Neutrophil (primary cell): Measurements from ENCODE around the gene PCSK6.
"Not testable (repeated sequence)": the region's sequence is repeated elsewhere in the genome, so short reads cannot be mapped to it uniquely, and the experiment has no call there.

Experiments used
- H3K27ac ChIP-seq: fragments of 200-600 bp; sonication (generic); 2 replicates; pipeline ENCODE4 v1.5.1; 2016; ENCODE audit warnings: mild to moderate bottlenecking, moderate library complexity
- H3K27me3 ChIP-seq: fragments of 200-600 bp; sonication (generic); 2 replicates; pipeline ENCODE4 v1.6.0; 2016; ENCODE audit warnings: mild to moderate bottlenecking
- H3K36me3 ChIP-seq: fragments of 200-600 bp; sonication (generic); 2 replicates; pipeline ENCODE4 v1.5.1; 2017
- H3K4me1 ChIP-seq, 2 experiments: fragments of 200-600 bp in 1 of 2; sonication (generic) in 1 of 2; 1 replicate in 1 of 2; 2 replicates in 1 of 2; pipeline versions ENCODE4 v1.5.1 to v1.6.1; 2013 to 2016; ENCODE audit warnings: low read depth in 1 of 2, low read length in 1 of 2, mild to moderate bottlenecking in 1 of 2, moderate library complexity in 1 of 2; ENCODE audit not compliant: control insufficient read depth in 1 of 2, insufficient read depth in 1 of 2
- H3K4me3 ChIP-seq, 2 experiments: fragments of 200-600 bp in 1 of 2; sonication (generic) in 1 of 2; 1 replicate in 1 of 2; 2 replicates in 1 of 2; pipeline ENCODE4 v1.5.1; 2013 to 2016; ENCODE audit warnings: low read depth in 1 of 2, low read length in 1 of 2, mild to moderate bottlenecking in 1 of 2, moderate library complexity in 1 of 2
- H3K9me3 ChIP-seq: fragments of 200-600 bp; sonication (generic); 2 replicates; pipeline ENCODE4 v1.5.1; 2016
- TF ChIP-seq, protein P1 (sequence below): fragments of 200-600 bp; sonication (generic); IDR thresholded peaks from 2 replicates; pipeline ENCODE4 v1.5.1; 2016; ENCODE audit warnings: antibody characterized with exemption

Gene PCSK6

DNA sequence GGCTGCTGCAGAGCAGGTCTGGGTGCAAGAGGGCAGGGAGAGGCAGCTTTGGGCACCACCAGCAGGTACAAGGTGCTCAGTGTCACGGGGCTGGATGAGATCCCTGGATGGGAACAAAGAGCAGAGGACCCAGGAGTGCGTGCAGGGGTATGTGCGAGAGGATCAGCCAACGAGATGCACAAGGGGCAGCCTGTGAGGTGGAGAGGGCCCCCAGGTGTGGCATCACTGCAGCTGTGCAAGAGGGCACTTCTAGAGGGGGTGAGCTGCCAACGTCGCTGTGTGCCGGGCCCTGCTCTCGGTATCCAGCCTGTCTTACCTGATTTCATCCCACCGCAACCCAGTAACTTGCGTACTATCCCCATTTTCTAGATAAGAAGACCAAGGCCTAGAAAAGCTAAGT is 127.1 kb downstream of the PCSK6 start:
- Histone ChIP-seq H3K4me3 (no peak overlapping the region), H3K9me3 (no peaks in the 10 kb centered on the region), H3K27ac (no peak overlapping the region), H3K4me1 (no peaks in the 10 kb centered on the region), H3K36me3 (no peaks in the 10 kb centered on the region), H3K27me3 (peaks cover 4% of the 10 kb centered on the region)
- TF ChIP-seq, protein P1, sequence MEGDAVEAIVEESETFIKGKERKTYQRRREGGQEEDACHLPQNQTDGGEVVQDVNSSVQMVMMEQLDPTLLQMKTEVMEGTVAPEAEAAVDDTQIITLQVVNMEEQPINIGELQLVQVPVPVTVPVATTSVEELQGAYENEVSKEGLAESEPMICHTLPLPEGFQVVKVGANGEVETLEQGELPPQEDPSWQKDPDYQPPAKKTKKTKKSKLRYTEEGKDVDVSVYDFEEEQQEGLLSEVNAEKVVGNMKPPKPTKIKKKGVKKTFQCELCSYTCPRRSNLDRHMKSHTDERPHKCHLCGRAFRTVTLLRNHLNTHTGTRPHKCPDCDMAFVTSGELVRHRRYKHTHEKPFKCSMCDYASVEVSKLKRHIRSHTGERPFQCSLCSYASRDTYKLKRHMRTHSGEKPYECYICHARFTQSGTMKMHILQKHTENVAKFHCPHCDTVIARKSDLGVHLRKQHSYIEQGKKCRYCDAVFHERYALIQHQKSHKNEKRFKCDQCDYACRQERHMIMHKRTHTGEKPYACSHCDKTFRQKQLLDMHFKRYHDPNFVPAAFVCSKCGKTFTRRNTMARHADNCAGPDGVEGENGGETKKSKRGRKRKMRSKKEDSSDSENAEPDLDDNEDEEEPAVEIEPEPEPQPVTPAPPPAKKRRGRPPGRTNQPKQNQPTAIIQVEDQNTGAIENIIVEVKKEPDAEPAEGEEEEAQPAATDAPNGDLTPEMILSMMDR: no peak

DNA sequence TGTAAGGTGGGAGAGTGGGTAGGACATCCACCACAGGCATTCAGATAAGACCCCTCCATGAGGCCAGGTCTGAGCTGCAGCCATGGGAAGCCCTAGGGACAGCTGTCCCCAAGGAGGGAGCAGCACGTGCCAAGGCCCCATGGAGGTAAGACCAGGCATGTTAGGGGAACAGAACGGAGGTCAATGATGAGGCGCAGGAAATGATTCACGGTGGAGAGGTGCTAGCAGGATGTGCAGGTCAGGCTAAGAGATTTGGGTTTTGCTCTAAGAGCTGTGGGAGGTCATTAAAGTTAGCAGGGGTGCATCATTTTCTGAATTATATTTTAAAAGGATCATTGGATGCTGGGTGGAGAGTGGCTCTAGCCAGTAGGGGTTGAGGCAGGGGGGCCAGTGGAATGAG is 128.1 kb downstream of the PCSK6 start:
- H3K4me3 ChIP-seq: no peak overlapping the region
- H3K36me3 ChIP-seq: no peaks in the 10 kb centered on the region
- H3K9me3 ChIP-seq: no peaks in the 10 kb centered on the region
- no peak overlapping the region for H3K27ac ChIP-seq
- TF ChIP-seq, protein P1: no peak
- no peaks in the 10 kb centered on the region for H3K4me1 ChIP-seq
- peaks cover 4% of the 10 kb centered on the region for H3K27me3 ChIP-seq

DNA sequence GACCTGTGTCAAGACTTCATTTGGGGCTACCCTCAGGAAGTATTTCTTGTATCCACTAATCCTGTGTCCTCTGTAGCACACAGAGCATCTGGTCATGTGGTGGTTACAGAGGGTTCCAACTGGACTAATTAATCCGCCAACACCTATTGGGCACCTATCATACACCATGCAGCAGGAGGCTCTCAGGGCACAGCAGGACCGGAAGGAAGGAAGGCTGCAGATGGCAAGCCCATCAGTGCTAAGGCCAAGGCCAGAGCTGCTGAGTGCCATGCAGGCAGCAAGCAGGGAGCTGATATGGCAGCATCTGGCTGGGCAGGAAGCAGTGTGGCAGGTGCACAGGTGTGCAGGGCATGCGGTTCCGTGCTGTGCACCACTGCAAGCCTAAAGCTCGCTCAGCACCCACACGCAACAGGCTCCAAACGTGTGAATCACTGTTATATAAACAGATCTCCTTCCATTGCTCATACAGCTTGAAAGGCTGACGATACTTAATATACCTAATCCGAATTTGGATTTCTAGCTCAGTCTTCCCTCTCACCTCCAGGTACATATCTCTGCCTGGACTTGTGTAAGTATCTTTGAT is 130.1 kb downstream of the PCSK6 start:
- H3K4me1 ChIP-seq: no peaks in the 10 kb centered on the region
- no peaks in the 10 kb centered on the region for H3K36me3 ChIP-seq
- no peak overlapping the region for H3K4me3 ChIP-seq
- no peak overlapping the region for H3K27ac ChIP-seq
- H3K27me3 ChIP-seq: no peaks in the 10 kb centered on the region
- TF ChIP-seq, protein P1: no peak
- H3K9me3 ChIP-seq: no peaks in the 10 kb centered on the region

DNA sequence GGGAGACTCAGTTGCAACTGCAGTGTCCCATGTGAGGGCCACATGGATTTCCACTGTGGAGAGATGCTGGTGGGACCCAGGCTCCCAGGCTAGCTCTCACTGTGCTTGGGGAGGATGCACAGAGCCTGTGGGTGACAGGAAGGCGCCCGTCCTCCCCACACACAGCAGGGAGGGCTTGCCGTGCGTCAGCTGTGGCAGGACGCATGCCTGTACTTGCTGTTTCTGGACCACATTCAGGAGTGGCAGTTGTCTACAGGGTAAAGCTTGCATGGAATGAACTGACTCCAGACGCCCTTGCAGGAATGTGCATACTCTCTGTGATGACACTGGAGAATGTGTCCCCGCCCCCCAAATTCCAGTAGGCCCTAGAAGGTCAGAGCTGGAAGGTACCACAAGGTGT is 130.6 kb downstream of the PCSK6 start:
- H3K4me3 ChIP-seq: no peak overlapping the region
- no peaks in the 10 kb centered on the region for H3K27me3 ChIP-seq
- no peaks in the 10 kb centered on the region for H3K4me1 ChIP-seq
- H3K36me3 ChIP-seq: no peaks in the 10 kb centered on the region
- no peak overlapping the region for H3K27ac ChIP-seq
- no peaks in the 10 kb centered on the region for H3K9me3 ChIP-seq
- TF ChIP-seq, protein P1: no peak

DNA sequence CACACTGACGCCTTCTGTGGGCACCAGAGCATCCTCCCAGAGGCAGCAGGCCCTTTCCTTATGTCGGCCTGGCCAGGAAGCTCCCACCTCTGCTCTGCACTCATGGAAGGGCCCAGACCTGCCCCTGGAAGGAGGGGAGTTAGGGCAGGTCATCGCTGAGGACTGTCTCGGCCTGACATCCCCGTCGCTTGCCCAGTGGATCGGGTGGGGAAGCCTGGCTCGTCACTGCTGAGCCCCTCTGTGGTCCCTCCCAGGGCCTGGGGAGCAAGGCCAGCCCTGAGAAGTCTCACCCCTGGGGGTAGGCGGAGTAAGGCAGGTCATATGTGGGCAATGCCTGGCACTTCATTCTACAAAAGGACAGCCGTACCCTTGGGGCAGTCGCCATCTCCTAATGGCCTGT is 131.6 kb downstream of the PCSK6 start:
- no peak overlapping the region for H3K27ac ChIP-seq
- no peaks in the 10 kb centered on the region for H3K9me3 ChIP-seq
- H3K4me3 ChIP-seq: no peak overlapping the region
- TF ChIP-seq, protein P1: no peak
- H3K36me3 ChIP-seq: no peaks in the 10 kb centered on the region
- no peaks in the 10 kb centered on the region for H3K27me3 ChIP-seq
- no peaks in the 10 kb centered on the region for H3K4me1 ChIP-seq

DNA sequence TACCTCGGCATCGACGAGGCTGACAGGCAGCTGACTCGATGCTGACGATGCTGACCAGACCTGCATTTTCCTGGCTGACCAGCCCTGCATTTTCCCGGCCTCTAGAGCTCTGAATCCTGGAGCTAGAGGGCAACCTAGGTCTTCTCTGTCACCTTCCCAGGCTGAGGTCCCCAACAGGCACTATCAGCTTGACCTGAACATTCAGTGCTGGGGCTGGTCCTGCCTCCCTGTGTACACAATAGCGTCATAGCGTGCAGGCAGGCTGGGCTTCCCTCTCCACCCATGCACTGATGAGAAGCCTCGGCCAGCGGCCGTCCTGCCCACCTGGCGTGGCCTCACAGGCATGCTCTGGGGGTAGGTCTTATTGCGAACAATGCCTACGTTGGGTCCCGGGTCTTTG is 132.2 kb downstream of the PCSK6 start:
- H3K27ac ChIP-seq: no peak overlapping the region

DNA sequence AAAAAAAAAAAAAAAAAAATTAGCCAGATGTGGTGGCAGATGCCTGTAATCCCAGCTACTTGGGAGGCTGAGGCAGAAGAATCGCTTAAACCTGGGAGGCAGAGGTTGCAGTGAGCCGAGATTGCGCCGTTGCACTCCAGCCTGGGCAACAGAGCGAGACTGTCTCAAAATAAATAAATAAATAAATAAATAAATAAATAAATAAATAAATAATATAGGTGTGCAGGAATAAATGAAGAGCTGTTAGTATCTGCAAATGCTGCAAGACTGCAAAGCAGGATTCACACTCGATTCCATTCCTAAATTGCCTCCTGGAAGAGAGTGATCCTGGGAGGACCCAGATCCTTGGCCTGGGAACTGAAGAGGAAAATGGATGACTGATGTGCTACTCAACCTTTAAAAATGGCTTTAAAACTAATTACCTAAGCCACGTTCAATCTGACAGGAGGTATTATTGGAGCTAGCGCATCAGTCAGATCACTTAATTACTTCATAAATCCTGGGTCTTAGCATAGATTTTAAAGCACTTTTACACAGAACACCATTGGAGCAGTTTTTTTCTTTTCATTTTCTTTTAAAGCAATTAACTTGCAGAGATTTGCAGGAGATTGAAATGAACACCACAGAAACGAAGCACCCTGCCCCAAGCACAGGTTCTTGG is 132.9 kb downstream of the PCSK6 start:
- H3K9me3 ChIP-seq, H3K4me3 ChIP-seq, H3K36me3 ChIP-seq, H3K4me1 ChIP-seq, H3K27ac ChIP-seq, H3K27me3 ChIP-seq: not testable (repeated sequence)

More for the DNA sequence above, 132.2 kb downstream of the PCSK6 start:
- H3K36me3 ChIP-seq: no peaks in the 10 kb centered on the region
- TF ChIP-seq, protein P1: no peak
- no peaks in the 10 kb centered on the region for H3K4me1 ChIP-seq
- no peaks in the 10 kb centered on the region for H3K9me3 ChIP-seq
- no peaks in the 10 kb centered on the region for H3K27me3 ChIP-seq
- H3K4me3 ChIP-seq: no peak overlapping the region
